Ascending aorta (tissue), 2 donors: ENCODE results near the gene ELOVL4. TPM values are rescaled to one million over a fixed set of nuclear protein-coding genes. Genes with fewer than 3 reads are reported as not detected.

ENCODE experiments used
- DNase-seq, 2 donors: peaks; one replicate each; pipeline ENCODE4 v3.0.0-alpha.2; 2019; ENCODE audit warnings: low spot score in 2 of 2
- H3K27ac ChIP-seq, 2 donors: fragments of 200-600 bp; sonication (generic); one replicate each; pipeline ENCODE4 v1.5.1; 2016 to 2017; ENCODE audit warnings: mild to moderate bottlenecking in 1 of 2
- H3K27me3 ChIP-seq: fragments of 200-600 bp; sonication (generic); one replicate; pipeline ENCODE4 v1.5.1; 2017
- H3K36me3 ChIP-seq, 2 donors: fragments of 200-600 bp; sonication (generic); one replicate each; pipeline ENCODE4 v1.5.1; 2016
- H3K4me1 ChIP-seq, 2 donors: fragments of 200-600 bp; sonication (generic); one replicate each; pipeline ENCODE4 v1.5.1; 2016 to 2017; ENCODE audit warnings: mild to moderate bottlenecking in 1 of 2
- H3K4me3 ChIP-seq, 2 donors: fragments of 200-600 bp; sonication (generic); one replicate each; pipeline ENCODE4 v1.5.1; 2016 to 2017; ENCODE audit warnings: mild to moderate bottlenecking in 1 of 2
- H3K9me3 ChIP-seq, 2 donors: fragments of 200-600 bp; sonication (generic); one replicate each; pipeline ENCODE4 v1.5.1; 2016
- intact Hi-C: fragments of 100-400 bp; cut with DNase I; formaldehyde crosslinking; loops from one replicate; pipeline ENCODE4 v1.15.1; 2023
- total RNA-seq: library from RNA; depleted of rRNA; stranded (reverse); fragments of >200 nt; gene quantifications from one replicate; pipeline ENCODE4 v1.1.0, GENCODE V29; 2016
- TF ChIP-seq, protein P1 (sequence below), 3 experiments: fragments of 200-600 bp in 2 of 3; fragments of 450-650 bp in 1 of 3; sonication (generic) in 2 of 3; IDR thresholded peaks; one replicate each; pipeline ENCODE4 v1.5.1; 2016 to 2019; ENCODE audit warnings: antibody characterized with exemption in 3 of 3, mild to moderate bottlenecking in 1 of 3, moderate library complexity in 1 of 3

The ELOVL4 gene
- total RNA-seq, 1 donor from 2014 or later: 6.4 TPM

DNA sequence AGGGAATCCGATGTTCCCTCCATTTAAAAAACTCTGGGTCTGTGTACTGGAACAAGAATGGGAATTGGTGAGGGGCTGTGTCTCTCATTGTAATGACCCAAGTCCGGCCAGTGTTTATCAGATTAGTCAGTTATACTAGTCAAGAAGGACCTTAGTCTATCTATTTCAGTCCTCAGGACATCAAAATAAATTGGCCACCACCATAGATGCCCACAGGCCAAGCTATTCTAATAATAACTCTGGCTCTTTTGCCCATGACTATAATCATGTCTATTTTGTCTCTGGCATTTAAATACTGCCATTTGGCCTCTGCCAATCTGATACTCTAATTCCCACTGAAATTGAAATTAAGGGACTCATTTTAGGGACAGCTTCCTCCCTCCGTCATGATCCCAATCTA is 37.8 kb downstream of the ELOVL4 start:
- DNase-seq: no peak
- no peaks in the 10 kb centered on the region for H3K27me3 ChIP-seq
- no peaks in the 10 kb centered on the region for H3K4me1 ChIP-seq
- H3K4me3 ChIP-seq: no peak overlapping the region
- intact Hi-C loops: no loop called here
- no peaks in the 10 kb centered on the region for H3K36me3 ChIP-seq
- no peaks in the 10 kb centered on the region for H3K9me3 ChIP-seq
- TF ChIP-seq, protein P1, sequence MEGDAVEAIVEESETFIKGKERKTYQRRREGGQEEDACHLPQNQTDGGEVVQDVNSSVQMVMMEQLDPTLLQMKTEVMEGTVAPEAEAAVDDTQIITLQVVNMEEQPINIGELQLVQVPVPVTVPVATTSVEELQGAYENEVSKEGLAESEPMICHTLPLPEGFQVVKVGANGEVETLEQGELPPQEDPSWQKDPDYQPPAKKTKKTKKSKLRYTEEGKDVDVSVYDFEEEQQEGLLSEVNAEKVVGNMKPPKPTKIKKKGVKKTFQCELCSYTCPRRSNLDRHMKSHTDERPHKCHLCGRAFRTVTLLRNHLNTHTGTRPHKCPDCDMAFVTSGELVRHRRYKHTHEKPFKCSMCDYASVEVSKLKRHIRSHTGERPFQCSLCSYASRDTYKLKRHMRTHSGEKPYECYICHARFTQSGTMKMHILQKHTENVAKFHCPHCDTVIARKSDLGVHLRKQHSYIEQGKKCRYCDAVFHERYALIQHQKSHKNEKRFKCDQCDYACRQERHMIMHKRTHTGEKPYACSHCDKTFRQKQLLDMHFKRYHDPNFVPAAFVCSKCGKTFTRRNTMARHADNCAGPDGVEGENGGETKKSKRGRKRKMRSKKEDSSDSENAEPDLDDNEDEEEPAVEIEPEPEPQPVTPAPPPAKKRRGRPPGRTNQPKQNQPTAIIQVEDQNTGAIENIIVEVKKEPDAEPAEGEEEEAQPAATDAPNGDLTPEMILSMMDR (IDR thresholded peaks at IDR 0.05): no peak
- H3K27ac ChIP-seq: no peak overlapping the region

DNA sequence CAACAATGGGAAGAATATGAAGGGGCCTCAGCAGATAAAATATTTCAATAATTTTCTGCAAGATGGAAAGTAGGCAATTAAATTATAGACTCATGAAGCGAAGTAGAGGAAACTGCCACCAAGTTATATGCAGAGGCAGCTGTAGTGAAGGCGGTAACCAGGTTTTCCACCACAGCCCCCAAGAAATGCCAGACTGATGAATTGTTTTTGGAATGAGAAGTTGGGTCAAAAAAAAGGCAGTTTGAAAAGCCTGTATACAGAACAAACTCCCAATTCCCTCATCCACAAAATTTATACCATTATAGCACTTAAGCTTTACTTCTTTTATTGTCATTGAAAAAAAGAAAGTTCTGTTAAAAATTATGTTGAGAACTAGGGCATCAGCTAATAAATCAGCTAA is 45.3 kb downstream of the ELOVL4 start:
- no peak for DNase-seq
- Histone ChIP-seq H3K9me3 (no peaks in the 10 kb centered on the region), H3K27me3 (no peaks in the 10 kb centered on the region), H3K4me1 (no peaks in the 10 kb centered on the region), H3K4me3 (no peak overlapping the region), H3K27ac (no peak overlapping the region), H3K36me3 (no peaks in the 10 kb centered on the region)
- intact Hi-C loops: no loop called here
- TF ChIP-seq, protein P1 (IDR thresholded peaks at IDR 0.05): no peak

DNA sequence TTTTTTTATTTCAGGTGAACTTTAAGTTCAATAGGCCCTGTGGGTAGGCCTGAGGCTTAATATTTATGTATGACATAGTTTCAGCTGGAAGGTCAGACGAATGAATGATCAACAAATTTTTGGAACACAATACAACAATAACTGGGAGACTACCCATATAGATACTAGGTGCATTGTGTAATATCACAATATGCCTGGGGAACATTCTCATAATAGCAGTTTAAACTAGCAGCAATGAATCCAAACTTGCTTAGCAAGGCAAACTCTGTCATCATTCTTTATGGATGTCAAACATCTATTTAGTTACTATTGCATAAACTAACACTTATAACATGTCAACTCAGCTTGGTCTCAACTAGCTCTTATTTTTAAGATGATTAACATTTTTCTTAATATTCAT is 49.3 kb downstream of the ELOVL4 start:
- no peak for DNase-seq
- Histone ChIP-seq H3K27me3 (no peaks in the 10 kb centered on the region), H3K9me3 (no peaks in the 10 kb centered on the region), H3K4me3 (no peak overlapping the region), H3K36me3 (no peaks in the 10 kb centered on the region), H3K4me1 (no peaks in the 10 kb centered on the region), H3K27ac (no peak overlapping the region)
- TF ChIP-seq, protein P1 (IDR thresholded peaks at IDR 0.05): no peak
- intact Hi-C loops: no loop called here

DNA sequence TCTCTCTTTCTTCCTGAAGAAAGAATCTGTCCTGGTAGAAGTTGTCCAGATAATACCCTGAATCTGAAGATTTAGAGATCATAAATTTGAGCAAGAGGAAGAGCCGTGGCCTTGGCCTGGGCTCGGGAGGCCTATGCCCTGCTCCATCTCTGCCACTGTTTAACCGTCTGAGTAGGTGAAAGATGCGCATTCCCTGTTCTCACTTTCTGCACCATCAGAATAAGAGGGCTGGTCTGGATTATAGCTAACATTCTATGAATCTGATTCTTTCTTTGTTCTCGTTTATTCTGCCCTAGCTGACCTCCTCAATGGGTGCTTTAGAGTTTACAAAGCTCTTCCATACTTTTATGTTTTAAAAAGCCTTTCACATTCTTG is 51.3 kb downstream of the ELOVL4 start:
- intact Hi-C loops: no loop called here
- H3K36me3 ChIP-seq: no peaks in the 10 kb centered on the region
- H3K4me3 ChIP-seq: no peak overlapping the region
- no peaks in the 10 kb centered on the region for H3K4me1 ChIP-seq
- H3K27me3 ChIP-seq: no peaks in the 10 kb centered on the region
- no peak for DNase-seq
- H3K9me3 ChIP-seq: no peaks in the 10 kb centered on the region
- TF ChIP-seq, protein P1 (IDR thresholded peaks at IDR 0.05): no peak
- no peak overlapping the region for H3K27ac ChIP-seq

DNA sequence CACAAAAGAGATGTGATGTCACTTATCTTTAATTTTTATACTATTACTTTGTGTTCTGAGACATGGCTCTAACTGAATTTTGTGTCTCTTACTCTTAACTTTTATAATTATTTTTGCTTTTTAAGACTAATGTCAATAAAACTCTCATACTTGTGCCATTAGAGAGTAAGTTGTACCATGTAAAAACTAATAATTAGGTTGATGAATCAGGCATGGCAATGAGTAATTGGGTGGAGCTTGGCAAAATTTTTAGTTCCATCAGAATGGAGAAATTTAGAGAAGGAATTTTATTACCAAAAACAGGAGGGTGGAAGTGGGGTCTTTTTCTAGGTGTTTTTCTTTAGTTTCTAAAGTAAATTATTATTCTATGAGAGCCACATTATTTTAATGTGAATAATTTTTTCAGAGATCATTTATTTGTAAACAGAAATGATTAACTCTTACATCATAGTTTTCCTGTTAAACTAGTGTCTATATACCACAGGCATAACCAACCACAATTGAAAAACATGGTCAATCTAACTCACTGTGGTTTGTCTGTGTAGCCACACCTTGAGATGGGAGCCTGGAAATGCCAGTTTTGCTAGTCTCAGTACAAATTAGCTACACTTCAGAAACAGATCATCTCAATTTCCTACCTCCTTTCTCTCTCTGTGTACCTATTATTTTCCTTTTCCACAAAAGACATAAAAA is 51.8 kb downstream of the ELOVL4 start:
- Histone ChIP-seq H3K4me3 (no peak overlapping the region), H3K27ac (no peak overlapping the region), H3K36me3 (no peaks in the 10 kb centered on the region), H3K4me1 (no peaks in the 10 kb centered on the region), H3K27me3 (no peaks in the 10 kb centered on the region), H3K9me3 (no peaks in the 10 kb centered on the region)
- no peak for DNase-seq
- intact Hi-C loops: no loop called here
- TF ChIP-seq, protein P1 (IDR thresholded peaks at IDR 0.05): no peak

DNA sequence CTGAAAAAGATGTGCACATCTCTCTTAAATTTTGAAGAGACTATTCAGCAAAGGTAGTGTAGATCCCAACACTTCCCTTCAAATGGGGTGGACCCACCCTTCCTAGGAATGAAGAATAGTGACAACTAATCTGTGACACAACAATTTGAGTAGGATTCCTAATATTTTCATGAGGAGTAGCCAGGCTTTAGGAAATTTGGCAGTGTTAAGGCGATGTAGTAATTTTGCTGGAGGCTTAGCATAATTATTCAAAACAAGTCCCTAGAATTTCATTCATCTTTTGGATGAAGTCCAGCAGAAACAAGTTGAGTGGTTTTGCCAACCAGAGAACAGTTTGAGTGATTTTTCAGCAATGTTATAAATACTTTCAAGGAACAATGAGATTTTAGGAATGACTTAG is 52.4 kb downstream of the ELOVL4 start:
- no peaks in the 10 kb centered on the region for H3K27me3 ChIP-seq
- no peak for DNase-seq
- H3K4me1 ChIP-seq: no peaks in the 10 kb centered on the region
- no peak overlapping the region for H3K27ac ChIP-seq
- H3K9me3 ChIP-seq: no peaks in the 10 kb centered on the region
- TF ChIP-seq, protein P1 (IDR thresholded peaks at IDR 0.05): no peak
- H3K4me3 ChIP-seq: no peak overlapping the region
- H3K36me3 ChIP-seq: no peaks in the 10 kb centered on the region
- intact Hi-C loops: no loop called here
